PFSK-1 (cell line): ENCODE results near the gene FGF6.

ENCODE experiments used
- FOXP2 ChIP-seq: optimal IDR thresholded peaks from 2 replicates; pipeline ENCODE3; 2011; ENCODE audit warnings: borderline replicate concordance, control low read depth, inconsistent platforms; ENCODE audit not compliant: insufficient read depth; ENCODE audit errors: extremely low read length, extremely low read depth
- POLR2AphosphoS5 ChIP-seq: IDR thresholded peaks from 2 replicates; pipeline ENCODE4 v1.6.1; 2012; ENCODE audit warnings: low read depth, mild to moderate bottlenecking, control low read depth, low read length, moderate library complexity
- SIN3A ChIP-seq: IDR thresholded peaks from 2 replicates; pipeline ENCODE4 v1.6.1; 2012; ENCODE audit warnings: mild to moderate bottlenecking, low read length, moderate library complexity, borderline replicate concordance; ENCODE audit not compliant: insufficient read depth
- TAF1 ChIP-seq: IDR thresholded peaks from 2 replicates; pipeline ENCODE4 v1.6.1; 2012; ENCODE audit warnings: low read length, control low read depth, borderline replicate concordance; ENCODE audit not compliant: insufficient read depth
- TF ChIP-seq, protein P1 (sequence below), 2 experiments: IDR thresholded peaks; 2 replicates each; pipeline versions ENCODE4 v1.6.1 to v1.8.0; 2011 to 2012; ENCODE audit warnings: low read depth in 2 of 2, low read length in 2 of 2, control low read depth in 1 of 2, inconsistent platforms in 1 of 2, mild to moderate bottlenecking in 1 of 2, moderate library complexity in 1 of 2; ENCODE audit not compliant: insufficient read depth in 1 of 2

FGF6 gene

DNA sequence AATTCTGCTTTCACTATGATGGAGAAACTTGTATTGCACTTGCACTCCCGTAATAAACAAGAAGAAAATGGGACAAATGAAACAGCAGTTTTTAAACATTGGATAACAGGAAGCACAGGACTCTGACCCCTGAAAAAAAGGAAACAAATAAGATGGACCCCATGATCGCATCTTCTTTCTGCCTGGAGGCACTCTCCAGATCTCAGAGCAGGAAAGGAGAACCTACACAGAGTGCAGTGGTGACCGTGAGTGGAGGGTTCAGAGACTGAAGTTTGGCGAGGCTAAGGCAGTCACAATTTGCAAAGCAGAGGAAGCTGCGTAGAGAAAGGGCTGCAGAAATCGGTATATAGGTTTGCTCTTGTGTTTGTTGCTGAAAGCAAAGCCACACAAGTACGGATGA lies 6.1 kb upstream of the FGF6 start:
- no peak for TF ChIP-seq FOXP2

GRCh38 chr12:4450551-4451112 lies 5.0 kb upstream of the FGF6 start:
- TF ChIP-seq TAF1 (no peak), FOXP2 (no peak), SIN3A (no peak), POLR2AphosphoS5 (no peak)
- TF ChIP-seq, protein P1, sequence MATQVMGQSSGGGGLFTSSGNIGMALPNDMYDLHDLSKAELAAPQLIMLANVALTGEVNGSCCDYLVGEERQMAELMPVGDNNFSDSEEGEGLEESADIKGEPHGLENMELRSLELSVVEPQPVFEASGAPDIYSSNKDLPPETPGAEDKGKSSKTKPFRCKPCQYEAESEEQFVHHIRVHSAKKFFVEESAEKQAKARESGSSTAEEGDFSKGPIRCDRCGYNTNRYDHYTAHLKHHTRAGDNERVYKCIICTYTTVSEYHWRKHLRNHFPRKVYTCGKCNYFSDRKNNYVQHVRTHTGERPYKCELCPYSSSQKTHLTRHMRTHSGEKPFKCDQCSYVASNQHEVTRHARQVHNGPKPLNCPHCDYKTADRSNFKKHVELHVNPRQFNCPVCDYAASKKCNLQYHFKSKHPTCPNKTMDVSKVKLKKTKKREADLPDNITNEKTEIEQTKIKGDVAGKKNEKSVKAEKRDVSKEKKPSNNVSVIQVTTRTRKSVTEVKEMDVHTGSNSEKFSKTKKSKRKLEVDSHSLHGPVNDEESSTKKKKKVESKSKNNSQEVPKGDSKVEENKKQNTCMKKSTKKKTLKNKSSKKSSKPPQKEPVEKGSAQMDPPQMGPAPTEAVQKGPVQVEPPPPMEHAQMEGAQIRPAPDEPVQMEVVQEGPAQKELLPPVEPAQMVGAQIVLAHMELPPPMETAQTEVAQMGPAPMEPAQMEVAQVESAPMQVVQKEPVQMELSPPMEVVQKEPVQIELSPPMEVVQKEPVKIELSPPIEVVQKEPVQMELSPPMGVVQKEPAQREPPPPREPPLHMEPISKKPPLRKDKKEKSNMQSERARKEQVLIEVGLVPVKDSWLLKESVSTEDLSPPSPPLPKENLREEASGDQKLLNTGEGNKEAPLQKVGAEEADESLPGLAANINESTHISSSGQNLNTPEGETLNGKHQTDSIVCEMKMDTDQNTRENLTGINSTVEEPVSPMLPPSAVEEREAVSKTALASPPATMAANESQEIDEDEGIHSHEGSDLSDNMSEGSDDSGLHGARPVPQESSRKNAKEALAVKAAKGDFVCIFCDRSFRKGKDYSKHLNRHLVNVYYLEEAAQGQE (IDR thresholded peaks at IDR 0.05; ENCODE audit: insufficient read depth in 1 of 2, low read depth in 2 of 2, low read length in 2 of 2) = no peak

- no peak for TF ChIP-seq SIN3A
- TF ChIP-seq, protein P1 (IDR thresholded peaks at IDR 0.05; ENCODE audit: insufficient read depth in 1 of 2, low read depth in 2 of 2, low read length in 2 of 2) = no peak
- no peak for TF ChIP-seq TAF1
- TF ChIP-seq POLR2AphosphoS5 = no peak
- TF ChIP-seq FOXP2 = no peak
These were observed 4.2 kb upstream of the FGF6 start for GRCh38 chr12:4449851-4450221.

DNA sequence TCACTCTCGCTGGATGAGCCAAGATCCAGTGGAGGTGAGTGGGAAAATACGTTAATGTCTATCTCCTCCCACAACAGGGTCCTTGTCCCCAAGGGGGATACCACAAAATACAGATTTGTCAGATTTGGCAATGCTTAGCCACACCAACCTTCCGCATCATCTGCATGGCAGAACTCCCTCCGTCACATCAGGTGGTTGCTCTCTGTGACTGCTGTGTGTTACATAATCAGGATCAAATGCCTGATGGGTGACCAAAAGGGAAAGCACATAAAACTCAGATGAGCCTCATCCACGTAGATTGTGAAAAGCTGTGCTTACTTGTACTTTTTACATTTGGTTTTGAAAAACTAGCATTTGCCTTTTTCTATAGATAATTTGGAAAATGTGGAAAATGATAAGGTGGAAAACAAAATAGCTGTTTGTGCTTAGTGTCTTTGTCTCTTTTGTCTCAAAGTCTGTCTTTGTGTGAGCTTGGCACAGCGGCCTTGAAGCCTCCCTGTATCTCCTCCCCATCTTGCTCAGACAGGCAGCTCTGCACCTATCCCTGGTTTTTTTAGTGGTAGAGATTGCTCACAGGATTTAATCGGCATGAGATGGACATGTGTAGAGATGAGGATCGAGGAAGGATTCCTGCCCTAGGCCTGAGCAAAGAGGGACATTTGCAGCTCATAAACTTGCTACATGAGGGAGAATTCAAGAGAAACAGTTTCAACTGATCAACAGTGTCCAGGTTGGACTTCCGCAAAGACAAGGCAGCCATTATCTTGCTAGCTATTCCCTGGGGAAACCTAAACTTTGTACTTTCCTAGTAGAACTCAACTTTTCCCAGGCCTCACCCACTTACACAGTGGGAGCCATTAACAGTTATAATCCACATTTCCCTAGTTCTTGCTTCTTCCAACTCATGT lies 3.6 kb upstream of the FGF6 start:
- TF ChIP-seq FOXP2 = no peak
- TF ChIP-seq, protein P1 (IDR thresholded peaks at IDR 0.05; ENCODE audit: insufficient read depth in 1 of 2, low read depth in 2 of 2, low read length in 2 of 2) = no peak
- no peak for TF ChIP-seq POLR2AphosphoS5
- no peak for TF ChIP-seq TAF1
- no peak for TF ChIP-seq SIN3A

- TF ChIP-seq FOXP2 (no peak), POLR2AphosphoS5 (no peak), TAF1 (no peak), SIN3A (no peak)
- TF ChIP-seq, protein P1 (IDR thresholded peaks at IDR 0.05; ENCODE audit: insufficient read depth in 1 of 2, low read depth in 2 of 2, low read length in 2 of 2) = no peak
These were observed 2.8 kb upstream of the FGF6 start for GRCh38 chr12:4448371-4448940.
